T-helper 1 cell (primary cell): ENCODE results near the gene CENPW.

Experiments
- DNase-seq, 5 donors: peaks; one replicate each; pipeline ENCODE4 v3.0.0-alpha.2; 2012 to 2020
- total RNA-seq, 4 donors: gene quantifications; one replicate each; lab custom pipeline; 2026; lab: John Stamatoyannopoulos, UW

The CENPW gene
- total RNA-seq = 0.36 to 1.2 (median 0.78) reads per million in 4 donors

- DNase-seq = peak; percentile 52 to 91 (median 79)
Observed at GRCh38 chr6:126339796-126340609, at the start of gene CENPW. CENPW (plus strand) TSS chr6:126340115; CDS start chr6:126340274, 159 bp downstream.

GRCh38 chr6:126293891-126294524 is 45.9 kb upstream of the CENPW start:
- no peak for DNase-seq

DNA sequence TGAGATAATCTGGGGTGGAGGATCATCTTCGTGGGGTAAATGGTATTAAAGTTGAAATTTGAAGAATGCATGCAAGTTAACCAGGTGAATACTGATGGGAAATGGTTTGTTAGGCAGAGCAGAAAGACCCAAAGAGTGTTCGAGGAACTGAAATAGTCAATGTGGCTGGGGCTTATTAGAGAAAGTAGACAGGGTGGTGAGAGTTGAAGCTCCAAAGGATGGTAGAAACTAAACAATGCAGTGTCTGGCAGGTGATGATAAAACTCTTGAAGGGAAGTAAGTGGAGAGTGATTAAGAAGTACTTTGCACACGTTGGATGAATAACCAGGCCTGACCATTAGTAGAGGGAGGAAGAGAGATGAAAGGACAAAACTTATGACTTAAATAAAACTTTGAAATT is 39.8 kb upstream of the CENPW start:
- DNase-seq = no peak

- DNase-seq = peak in 1 of 5 donors; percentile 21
Observed at GRCh38 chr6:126300735-126301134, 39.2 kb upstream of the CENPW start.

DNA sequence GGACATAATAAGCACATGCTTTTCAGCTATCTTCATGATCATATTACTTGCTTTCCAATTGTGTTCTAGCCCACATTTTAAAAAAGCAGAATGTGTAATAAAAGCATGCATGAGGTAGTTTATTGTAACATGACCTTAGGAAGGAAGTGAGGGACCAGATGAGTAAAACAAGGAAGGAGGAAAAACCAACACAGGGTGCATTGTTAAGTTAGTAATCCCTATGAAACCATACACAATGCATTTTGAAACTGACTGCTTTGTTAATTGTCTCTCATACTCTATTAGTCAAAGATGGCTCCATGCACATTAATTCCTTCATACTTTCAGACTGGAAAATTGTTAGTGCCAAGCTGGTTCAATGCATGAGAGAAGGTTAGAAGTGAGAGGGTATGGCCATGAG is 37.7 kb upstream of the CENPW start:
- peak in 1 of 5 donors; percentile 3 for DNase-seq

GRCh38 chr6:126307849-126308248 is 32.1 kb upstream of the CENPW start:
- DNase-seq = no peak

- no peak for DNase-seq
Observed at GRCh38 chr6:126308362-126308761, 31.6 kb upstream of the CENPW start.

DNA sequence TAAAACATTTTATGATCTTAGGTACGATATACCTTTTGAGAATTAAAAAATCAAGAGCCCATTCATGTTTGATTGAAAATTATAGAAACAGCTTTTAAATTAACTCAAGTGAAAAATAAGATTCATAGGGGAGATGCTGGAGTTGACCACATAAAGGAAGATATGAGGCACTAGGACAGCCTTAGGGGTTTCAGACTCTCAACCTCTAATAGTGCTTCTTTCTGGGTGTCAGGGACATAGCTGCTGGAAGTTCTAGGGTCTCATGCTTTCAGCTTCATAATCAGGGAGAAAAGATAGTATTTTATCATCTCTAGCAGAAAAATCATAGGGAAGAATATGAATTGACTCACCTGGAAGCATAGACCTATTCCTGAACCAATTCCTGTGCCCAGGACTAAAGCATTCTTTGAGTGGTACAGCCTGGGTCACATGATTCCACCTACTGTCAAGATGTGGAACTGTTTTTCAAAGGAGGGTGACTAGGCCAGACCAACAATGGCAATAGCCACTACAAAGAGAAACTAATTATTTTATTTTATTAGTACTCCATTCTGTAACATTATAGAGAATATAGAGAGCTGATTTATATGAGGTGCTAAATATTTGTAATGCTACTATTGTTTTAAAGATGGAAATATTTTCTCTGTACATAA is 27.8 kb upstream of the CENPW start:
- no peak for DNase-seq

GRCh38 chr6:126313941-126314340 is 26.0 kb upstream of the CENPW start:
- no peak for DNase-seq

DNA sequence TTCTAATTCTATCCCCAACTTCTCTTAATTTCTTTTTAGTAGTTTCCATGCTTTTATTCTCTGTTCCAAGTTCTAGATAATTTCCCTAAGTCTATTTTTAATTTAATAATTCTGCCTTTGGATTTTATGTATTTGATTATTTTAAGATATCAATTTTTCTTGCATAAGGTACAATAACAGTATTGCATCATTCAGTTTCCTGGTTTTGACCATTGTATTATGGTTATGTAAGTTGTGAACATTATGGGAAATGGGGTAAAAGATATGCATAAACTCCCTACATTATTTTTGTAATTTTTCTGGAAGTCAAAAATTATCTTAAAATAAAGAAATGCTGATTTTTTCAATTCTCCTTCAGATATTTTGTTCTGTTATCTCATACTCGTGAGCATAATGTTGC is 21.1 kb upstream of the CENPW start:
- DNase-seq = no peak

DNA sequence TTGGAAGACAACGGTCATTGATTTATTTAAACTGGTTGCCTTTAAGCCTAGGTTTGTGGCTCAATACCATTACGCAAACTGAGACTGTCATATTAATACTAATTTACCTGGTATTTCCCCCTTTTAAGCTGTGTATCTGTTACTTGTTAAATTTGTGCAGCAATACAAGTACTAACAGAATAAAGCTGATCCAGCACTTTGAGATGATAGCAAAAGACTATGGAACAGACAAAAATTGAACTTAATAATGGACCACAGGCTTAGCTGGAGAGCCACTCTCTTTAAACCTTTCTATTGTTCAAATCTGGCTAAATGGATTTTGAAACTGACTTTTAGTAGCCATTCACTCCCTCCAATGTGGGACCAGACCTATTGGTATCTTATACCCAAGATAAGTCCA is 6.2 kb upstream of the CENPW start:
- no peak for DNase-seq

GRCh38 chr6:126335210-126335609 is 4.7 kb upstream of the CENPW start:
- no peak for DNase-seq

GRCh38 chr6:126337323-126337722 is 2.6 kb upstream of the CENPW start:
- no peak for DNase-seq

GRCh38 chr6:126341126-126341525 is 1.2 kb downstream of the CENPW start:
- no peak for DNase-seq

DNA sequence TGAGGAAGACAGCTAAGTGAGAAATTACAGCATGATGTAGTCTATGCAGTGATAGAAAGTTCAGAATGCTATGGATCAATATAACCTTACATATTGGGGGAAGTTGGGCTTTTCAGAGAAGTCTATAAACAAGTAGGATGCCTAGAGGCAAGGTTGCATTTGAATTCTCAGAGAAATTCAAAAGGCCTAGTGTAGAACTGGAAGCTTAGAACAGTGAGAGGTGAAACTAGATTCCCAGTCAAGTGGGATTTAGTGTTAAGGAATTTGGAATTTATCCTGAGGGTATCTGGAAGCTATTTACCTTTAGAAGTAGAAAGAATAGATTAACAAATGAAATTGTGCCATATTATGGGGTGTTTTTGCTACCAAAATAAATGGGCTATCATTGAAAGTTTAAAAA is 4.3 kb downstream of the CENPW start:
- no peak for DNase-seq

DNA sequence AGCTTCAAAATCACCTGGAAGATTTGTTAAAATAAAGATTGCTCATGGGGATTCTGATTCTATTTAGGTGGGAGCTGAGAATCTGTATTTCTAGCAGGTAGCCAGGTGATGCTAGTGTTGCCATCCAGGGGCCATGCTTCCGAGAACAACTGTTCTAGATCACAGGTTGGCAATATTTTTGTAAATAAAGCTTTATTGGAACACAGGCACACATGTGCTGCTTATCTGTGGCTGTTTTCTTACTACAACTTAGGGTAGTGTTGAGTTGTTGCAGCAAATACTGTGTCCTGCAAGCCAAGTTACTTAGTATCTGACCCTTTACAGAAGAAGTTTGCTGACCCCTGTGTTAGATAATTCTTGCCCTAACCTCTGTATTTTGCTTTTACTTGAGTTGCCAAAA is 12.0 kb downstream of the CENPW start:
- no peak for DNase-seq

GRCh38 chr6:126352514-126352913 is 12.6 kb downstream of the CENPW start:
- DNase-seq = no peak

GRCh38 chr6:126356526-126356925 is 16.6 kb downstream of the CENPW start:
- DNase-seq = no peak

- no peak for DNase-seq
Observed at GRCh38 chr6:126359936-126360537, 20.1 kb downstream of the CENPW start.

DNA sequence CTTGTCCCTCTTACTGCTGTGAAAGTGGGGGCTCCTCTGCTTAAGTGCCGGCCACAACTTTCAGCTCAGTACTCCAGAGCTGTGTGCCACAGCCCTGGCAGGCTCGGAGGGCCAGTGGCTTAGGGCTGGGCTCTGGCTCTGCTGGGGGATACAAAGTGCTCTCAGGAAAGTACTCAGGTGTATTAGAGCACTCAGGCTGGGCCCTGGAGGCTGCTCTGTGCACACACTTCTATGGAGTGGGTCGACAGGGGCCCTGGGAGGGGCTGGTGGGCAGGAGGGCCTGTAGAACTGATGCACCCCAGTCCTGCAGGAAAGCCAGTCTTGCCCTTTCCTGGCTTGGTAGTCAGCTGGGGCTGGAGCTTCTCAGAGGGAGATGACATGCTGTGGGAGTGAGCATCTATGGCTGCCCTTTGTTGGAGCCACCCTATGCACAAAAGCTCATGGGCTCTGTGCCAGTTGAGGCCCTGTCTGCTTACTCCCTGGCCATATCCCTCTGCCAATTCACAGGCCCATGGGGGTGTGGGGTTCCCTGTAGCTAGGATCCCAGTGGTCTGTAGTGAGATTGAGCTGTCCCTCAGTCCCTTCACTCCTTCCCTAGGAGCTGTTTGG is 22.0 kb downstream of the CENPW start:
- DNase-seq = no peak

DNA sequence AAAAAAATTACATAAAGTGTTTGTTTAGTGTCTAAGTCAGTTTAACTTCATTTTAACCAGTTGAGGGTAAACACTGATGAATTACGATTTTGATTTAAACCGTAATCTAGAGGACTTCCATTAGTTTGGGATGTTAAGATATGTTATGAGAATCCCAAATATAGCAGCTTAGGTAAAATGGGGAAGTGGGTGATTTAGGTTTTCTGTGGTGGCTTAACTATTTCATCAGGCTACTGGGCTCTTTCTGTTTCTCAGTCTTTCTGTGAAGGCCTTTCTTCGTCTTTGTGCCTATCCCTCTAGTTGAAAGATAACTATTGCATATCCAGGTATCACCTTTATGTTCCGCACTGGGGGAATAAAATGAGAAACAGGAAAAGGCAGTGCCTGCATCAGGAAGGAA is 27.9 kb downstream of the CENPW start:
- DNase-seq = no peak

- DNase-seq = no peak
Observed at GRCh38 chr6:126372626-126373025, 32.7 kb downstream of the CENPW start.

DNA sequence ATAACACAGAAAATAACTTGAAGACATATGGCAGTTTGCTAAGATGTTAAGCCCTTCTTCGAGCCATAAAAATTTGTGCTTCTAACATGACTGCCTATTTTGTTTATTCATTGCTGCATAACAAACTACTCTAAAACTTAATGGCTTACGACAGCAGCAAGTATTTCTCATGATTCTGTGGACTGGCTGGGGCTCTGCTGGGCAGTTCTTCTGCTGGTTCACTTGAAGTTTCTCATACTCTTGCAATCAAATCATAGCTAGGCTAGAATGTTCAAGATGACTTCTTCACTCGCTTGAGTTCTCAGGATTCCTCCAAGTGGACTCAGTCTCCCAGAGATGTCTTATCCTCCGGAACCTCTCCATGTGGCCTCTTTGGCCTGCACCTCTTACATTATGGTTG is 33.4 kb downstream of the CENPW start:
- no peak for DNase-seq
